ENCODE data around the gene ZNF708. TPM values are rescaled to one million over a fixed set of nuclear protein-coding genes. Genes with fewer than 3 reads are reported as not detected.
"Not testable (repeated sequence)": the region's sequence is repeated elsewhere in the genome, so short reads cannot be mapped to it uniquely, and the experiment has no call there.

ZNF708 gene
- total and polyA plus RNA-seq, 2 of the 13 experiments (the other 11 are each of a cell fraction or from before 2014, with no cell fraction given) = 1.8 to 5.2 TPM

- H3K79me2 ChIP-seq (ENCODE audit: insufficient read depth, low read length); CTCF ChIA-PET (ENCODE audit: low intra/inter-chr PET ratio, low total read pairs); POLR2A ChIA-PET; in situ Hi-C loops (cut with HindIII; ENCODE audit: extremely low pct_ligation_motif_present, low pct_unique_long_range_greater_than_20kb); H3K36me3 ChIP-seq (replicated peaks in 1 of 2; ENCODE audit: control insufficient read depth in 1 of 2, insufficient read depth in 2 of 2, low read length in 2 of 2); H3K4me2 ChIP-seq (ENCODE audit: low read depth, low read length); H2AFZ ChIP-seq (ENCODE audit: low read length); intact Hi-C loops (cut with micrococcal nuclease; ENCODE audit: unreplicated experiment); ATAC-seq; H3K9ac ChIP-seq (ENCODE audit: insufficient read depth, low read depth, low read length); H3K27ac ChIP-seq (ENCODE audit: extremely low read length, insufficient read depth, low read length); H3K4me1 ChIP-seq (ENCODE audit: insufficient read depth, low read length); H4K20me1 ChIP-seq (ENCODE audit: insufficient read depth, low read length); BruUV-seq (replicated peaks); DNase-seq (ENCODE audit: low spot score); FAIRE-seq; H3K27me3 ChIP-seq (ENCODE audit: control insufficient read depth in 1 of 2, insufficient read depth in 2 of 2, low read length in 2 of 2); H3K4me3 ChIP-seq (replicated peaks in 1 of 3; ENCODE audit: insufficient read depth in 1 of 3, low read depth in 2 of 3, low read length in 3 of 3): not testable (repeated sequence)
- H3K9me3 ChIP-seq (ENCODE audit: low read length) = peaks cover 41% of the 10 kb centered on the region
- WGBS (ENCODE audit: low lambda C conversion rate) = 100% methylated on average over 1 of the region's 1 CpG
Observed at GRCh38 chr19:21293768-21294167, 35.4 kb downstream of the ZNF708 start.

DNA sequence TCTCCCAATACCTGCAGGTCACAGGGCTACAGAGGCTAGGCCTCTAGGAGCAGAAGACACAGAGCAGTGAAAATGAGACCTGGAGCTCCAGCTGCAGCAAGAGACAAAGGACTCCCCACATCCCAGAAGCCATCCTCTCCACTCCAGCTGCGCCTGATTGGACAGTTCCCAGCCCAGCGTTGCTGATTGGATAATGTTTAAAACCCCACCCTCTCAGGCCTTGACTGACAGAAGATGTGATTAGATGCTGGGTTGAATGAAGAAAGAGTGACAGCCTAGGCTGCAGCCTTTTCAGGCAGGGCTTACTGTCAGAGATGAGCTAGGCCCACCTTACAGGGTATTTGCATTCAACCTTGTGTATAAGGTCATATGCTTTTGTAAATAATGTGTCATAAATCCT lies 59.4 kb downstream of the ZNF708 start:
- Histone ChIP-seq H3K9ac (ENCODE audit: insufficient read depth, low read depth, low read length) (no peak overlapping the region), H3K27me3 (ENCODE audit: control insufficient read depth in 1 of 2, insufficient read depth in 2 of 2, low read length in 2 of 2) (no peaks in the 10 kb centered on the region), H3K27ac (ENCODE audit: extremely low read length, insufficient read depth, low read length) (no peak overlapping the region), H2AFZ (ENCODE audit: low read length) (no peak overlapping the region), H3K4me3 (replicated peaks in 1 of 3; ENCODE audit: insufficient read depth in 1 of 3, low read depth in 2 of 3, low read length in 3 of 3) (no peak overlapping the region), H3K4me1 (ENCODE audit: insufficient read depth, low read length) (no peaks in the 10 kb centered on the region), H3K9me3 (ENCODE audit: low read length) (peaks cover 8% of the 10 kb centered on the region; the same call in 1 of the 2 replicates), H3K79me2 (ENCODE audit: insufficient read depth, low read length) (no peaks in the 10 kb centered on the region), H4K20me1 (ENCODE audit: insufficient read depth, low read length) (no peaks in the 10 kb centered on the region), H3K4me2 (ENCODE audit: low read depth, low read length) (no peak overlapping the region), H3K36me3 (replicated peaks in 1 of 2; ENCODE audit: control insufficient read depth in 1 of 2, insufficient read depth in 2 of 2, low read length in 2 of 2) (no peaks in the 10 kb centered on the region)
- intact Hi-C loops (cut with micrococcal nuclease; ENCODE audit: unreplicated experiment) = no loop called here
- DNase-seq (ENCODE audit: low spot score) = no peak
- CTCF ChIA-PET (ENCODE audit: low intra/inter-chr PET ratio, low total read pairs) = no interaction called here
- TF ChIP-seq ZNF577 (CRISPR knock-in tag; IDR thresholded peaks at IDR 0.05; ENCODE audit: borderline replicate concordance, low read depth) (no peak), NFYB (CRISPR knock-in tag; IDR thresholded peaks at IDR 0.05) (peak; percentile 53)
- BruUV-seq (replicated peaks) = no TSS peak
- in situ Hi-C loops (cut with HindIII; ENCODE audit: extremely low pct_ligation_motif_present, low pct_unique_long_range_greater_than_20kb) = no loop called here
- no peak for ATAC-seq
- WGBS (ENCODE audit: low lambda C conversion rate) = 16% methylated on average over 2 of the region's 2 CpGs
- POLR2A ChIA-PET = no interaction called here
- FAIRE-seq = no peak

DNA sequence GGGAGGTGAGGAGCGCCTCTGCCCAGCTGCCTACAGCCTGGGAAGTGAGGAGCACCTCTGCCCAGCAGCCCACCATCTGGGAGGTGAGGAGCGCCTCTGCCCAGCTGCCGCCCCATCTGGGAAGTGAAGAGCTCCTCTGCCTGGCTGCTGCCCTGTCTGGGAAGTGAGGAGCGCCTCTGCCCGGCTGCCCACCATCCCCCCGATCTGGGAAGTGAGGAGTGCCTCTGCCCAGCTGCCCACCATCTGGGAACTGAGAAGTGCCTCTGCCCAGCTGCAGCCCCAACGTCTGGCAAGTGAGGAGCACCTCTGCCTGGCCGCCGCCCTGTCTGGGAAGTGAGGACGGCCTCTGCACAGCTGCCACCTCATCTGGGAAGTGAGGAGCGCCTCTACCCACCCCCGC lies 64.3 kb downstream of the ZNF708 start:
- no peaks in the 10 kb centered on the region for H4K20me1 ChIP-seq (ENCODE audit: insufficient read depth, low read length)
- intact Hi-C loops (cut with micrococcal nuclease; ENCODE audit: unreplicated experiment) (no loop called here), in situ Hi-C loops (cut with HindIII; ENCODE audit: extremely low pct_ligation_motif_present, low pct_unique_long_range_greater_than_20kb) (no loop called here)
- no peak for DNase-seq (ENCODE audit: low spot score)
- no peaks in the 10 kb centered on the region for H3K36me3 ChIP-seq (replicated peaks in 1 of 2; ENCODE audit: control insufficient read depth in 1 of 2, insufficient read depth in 2 of 2, low read length in 2 of 2)
- no peak overlapping the region for H3K9ac ChIP-seq (ENCODE audit: insufficient read depth, low read depth, low read length)
- H3K4me2 ChIP-seq (ENCODE audit: low read depth, low read length) = no peak overlapping the region
- H3K4me3 ChIP-seq (replicated peaks in 1 of 3; ENCODE audit: insufficient read depth in 1 of 3, low read depth in 2 of 3, low read length in 3 of 3) = no peak overlapping the region
- no peak for ATAC-seq
- ChIA-PET CTCF (ENCODE audit: low intra/inter-chr PET ratio, low total read pairs) (no interaction called here), POLR2A (no interaction called here)
- FAIRE-seq = no peak
- no peaks in the 10 kb centered on the region for H3K27me3 ChIP-seq (ENCODE audit: control insufficient read depth in 1 of 2, insufficient read depth in 2 of 2, low read length in 2 of 2)
- no peak overlapping the region for H3K27ac ChIP-seq (ENCODE audit: extremely low read length, insufficient read depth, low read length)
- no peak for TF ChIP-seq DNMT1 (CRISPR knock-in tag; IDR thresholded peaks at IDR 0.05)
- TF ChIP-seq ZNF766 (CRISPR knock-in tag; IDR thresholded peaks at IDR 0.05; ENCODE audit: borderline replicate concordance) = no peak
- TF ChIP-seq, protein P1, sequence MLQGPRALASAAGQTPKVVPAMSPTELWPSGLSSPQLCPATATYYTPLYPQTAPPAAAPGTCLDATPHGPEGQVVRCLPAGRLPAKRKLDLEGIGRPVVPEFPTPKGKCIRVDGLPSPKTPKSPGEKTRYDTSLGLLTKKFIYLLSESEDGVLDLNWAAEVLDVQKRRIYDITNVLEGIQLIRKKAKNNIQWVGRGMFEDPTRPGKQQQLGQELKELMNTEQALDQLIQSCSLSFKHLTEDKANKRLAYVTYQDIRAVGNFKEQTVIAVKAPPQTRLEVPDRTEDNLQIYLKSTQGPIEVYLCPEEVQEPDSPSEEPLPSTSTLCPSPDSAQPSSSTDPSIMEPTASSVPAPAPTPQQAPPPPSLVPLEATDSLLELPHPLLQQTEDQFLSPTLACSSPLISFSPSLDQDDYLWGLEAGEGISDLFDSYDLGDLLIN (CRISPR knock-in tag; IDR thresholded peaks at IDR 0.05; ENCODE audit: borderline replicate concordance) = no peak
- no CpG with 5 or more reads among the region's 12 CpGs for WGBS (ENCODE audit: low lambda C conversion rate)
- H3K9me3 ChIP-seq (ENCODE audit: low read length) = peaks cover 11% of the 10 kb centered on the region; the same call in 1 of the 2 replicates
- H3K4me1 ChIP-seq (ENCODE audit: insufficient read depth, low read length) = no peaks in the 10 kb centered on the region
- no TSS peak for BruUV-seq (replicated peaks)
- H3K79me2 ChIP-seq (ENCODE audit: insufficient read depth, low read length) = no peaks in the 10 kb centered on the region
- no peak overlapping the region for H2AFZ ChIP-seq (ENCODE audit: low read length)
